Peyer's patch (tissue), 4 donors: ENCODE data around the gene DARS1. TPM values are rescaled to one million over a fixed set of nuclear protein-coding genes. Genes with fewer than 3 reads are reported as not detected.
A peak's percentile ranks its signal among the peaks of the same experiment; 100 is the strongest.

Source experiments
- DNase-seq, 3 donors: peaks; one replicate each; pipeline ENCODE4 v3.0.0-alpha.2; 2017 to 2019
- H3K27ac ChIP-seq, 4 donors: fragments of 200-600 bp; sonication (generic); one replicate each; pipeline ENCODE4 v1.5.1; 2016 to 2019
- H3K27me3 ChIP-seq, 2 donors: fragments of 200-600 bp; sonication (generic); one replicate each; pipeline ENCODE4 v1.5.1; 2019
- H3K36me3 ChIP-seq, 3 donors: fragments of 200-600 bp; sonication (generic); one replicate each; pipeline ENCODE4 v1.5.1; 2016 to 2019
- H3K4me1 ChIP-seq, 4 donors: fragments of 200-600 bp; sonication (generic); one replicate each; pipeline ENCODE4 v1.5.1; 2016 to 2019
- H3K4me3 ChIP-seq, 4 donors: fragments of 200-600 bp; sonication (generic); 1 replicate in 3 of 4; 2 replicates in 1 of 4; pipeline ENCODE4 v1.5.1; 2016 to 2019; ENCODE audit warnings: mild to moderate bottlenecking in 1 of 4
- H3K9me3 ChIP-seq, 4 donors: fragments of 200-600 bp; sonication (generic); one replicate each; pipeline ENCODE4 v1.5.1; 2016 to 2019; ENCODE audit warnings: mild to moderate bottlenecking in 1 of 4
- POLR2A ChIP-seq, 2 donors: fragments of 450-650 bp; IDR thresholded peaks; one replicate each; pipeline ENCODE4 v1.5.1; 2017; ENCODE audit warnings: antibody characterized with exemption in 2 of 2, mild to moderate bottlenecking in 2 of 2, moderate library complexity in 2 of 2
- total RNA-seq, 4 donors: library from RNA; depleted of rRNA; stranded (reverse); fragments of >200 nt; gene quantifications; one replicate each; pipeline ENCODE4 v1.1.0, GENCODE V29; 2016
- TF ChIP-seq, protein P1 (sequence below), 6 experiments: fragments of 450-650 bp in 4 of 6; fragments of 200-600 bp in 2 of 6; sonication (generic) in 1 of 6; IDR thresholded peaks; one replicate each; pipeline ENCODE4 v1.5.1; 2017 to 2019; ENCODE audit warnings: antibody characterized with exemption in 6 of 6, mild to moderate bottlenecking in 3 of 6, moderate library complexity in 1 of 6

Gene DARS1
- total RNA-seq, 4 donors from 2014 or later = 27.5 to 75.9 (median 30.6) TPM

GRCh38 chr2:135985826-135986393, 484 bp upstream of the DARS1 start:
- Histone ChIP-seq H3K4me1 (no peaks in the 10 kb centered on the region), H3K27me3 (no peaks in the 10 kb centered on the region), H3K4me3 (peak overlapping the region; percentile 83 to 99 (median 96)), H3K27ac (peak overlapping the region; percentile 96 to 97 (median 97)), H3K9me3 (no peaks in the 10 kb centered on the region), H3K36me3 (peaks cover 0 to 9% (median 0%) of the 10 kb centered on the region in 3 donors)
- TF ChIP-seq, protein P1, sequence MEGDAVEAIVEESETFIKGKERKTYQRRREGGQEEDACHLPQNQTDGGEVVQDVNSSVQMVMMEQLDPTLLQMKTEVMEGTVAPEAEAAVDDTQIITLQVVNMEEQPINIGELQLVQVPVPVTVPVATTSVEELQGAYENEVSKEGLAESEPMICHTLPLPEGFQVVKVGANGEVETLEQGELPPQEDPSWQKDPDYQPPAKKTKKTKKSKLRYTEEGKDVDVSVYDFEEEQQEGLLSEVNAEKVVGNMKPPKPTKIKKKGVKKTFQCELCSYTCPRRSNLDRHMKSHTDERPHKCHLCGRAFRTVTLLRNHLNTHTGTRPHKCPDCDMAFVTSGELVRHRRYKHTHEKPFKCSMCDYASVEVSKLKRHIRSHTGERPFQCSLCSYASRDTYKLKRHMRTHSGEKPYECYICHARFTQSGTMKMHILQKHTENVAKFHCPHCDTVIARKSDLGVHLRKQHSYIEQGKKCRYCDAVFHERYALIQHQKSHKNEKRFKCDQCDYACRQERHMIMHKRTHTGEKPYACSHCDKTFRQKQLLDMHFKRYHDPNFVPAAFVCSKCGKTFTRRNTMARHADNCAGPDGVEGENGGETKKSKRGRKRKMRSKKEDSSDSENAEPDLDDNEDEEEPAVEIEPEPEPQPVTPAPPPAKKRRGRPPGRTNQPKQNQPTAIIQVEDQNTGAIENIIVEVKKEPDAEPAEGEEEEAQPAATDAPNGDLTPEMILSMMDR (IDR thresholded peaks at IDR 0.05) = no peak
- TF ChIP-seq POLR2A (IDR thresholded peaks at IDR 0.05) = no peak
- DNase-seq = no peak

DNA sequence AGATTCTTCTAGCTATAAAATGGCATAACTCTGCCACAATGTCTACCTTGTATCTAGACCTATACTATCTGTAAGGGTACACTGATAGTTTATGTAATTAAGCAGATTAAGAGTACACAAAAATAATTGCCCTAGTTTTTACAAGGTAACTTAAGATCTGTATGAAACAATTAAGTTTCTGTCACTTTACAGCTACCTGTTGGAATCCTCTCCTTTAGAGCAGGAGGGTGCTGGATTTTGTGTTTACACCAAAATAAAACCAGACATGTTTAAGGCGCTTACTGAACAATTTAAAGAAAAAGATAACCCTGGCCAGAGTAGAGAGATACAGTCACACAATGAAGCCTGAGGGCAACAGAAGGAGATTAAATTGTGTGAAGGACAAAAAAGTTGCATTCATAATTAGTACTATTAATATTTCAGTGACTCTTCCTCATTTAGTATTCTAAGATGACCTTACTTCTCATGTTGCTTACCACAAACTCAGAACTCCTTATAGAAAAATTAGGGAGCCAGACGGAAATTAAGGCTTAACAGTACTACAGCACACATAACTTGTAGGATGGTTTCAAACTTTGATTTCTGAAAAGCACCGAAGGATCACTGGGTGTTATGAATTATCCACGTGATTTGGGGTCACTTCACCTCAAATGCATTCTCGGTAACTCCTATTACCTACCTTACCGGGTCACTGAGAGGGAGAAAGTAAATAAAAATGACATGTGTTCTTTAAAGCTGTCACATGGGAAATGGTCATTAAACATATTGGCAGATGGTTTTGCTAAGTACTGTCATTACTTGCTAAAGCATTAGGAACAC, 1.0 kb downstream of the DARS1 start:
- DNase-seq = no peak
- TF ChIP-seq, protein P1 (IDR thresholded peaks at IDR 0.05) = no peak
- no peak for TF ChIP-seq POLR2A (IDR thresholded peaks at IDR 0.05)
- peaks cover 0 to 9% (median 0%) of the 10 kb centered on the region in 3 donors for H3K36me3 ChIP-seq

GRCh38 chr2:135980434-135981079, 4.9 kb downstream of the DARS1 start:
- Histone ChIP-seq H3K36me3 (peaks cover 0 to 31% (median 0%) of the 10 kb centered on the region in 3 donors), H3K4me3 (no peak overlapping the region), H3K9me3 (no peaks in the 10 kb centered on the region), H3K27me3 (no peaks in the 10 kb centered on the region), H3K4me1 (no peaks in the 10 kb centered on the region), H3K27ac (no peak overlapping the region)
- no peak for TF ChIP-seq POLR2A (IDR thresholded peaks at IDR 0.05)
- TF ChIP-seq, protein P1 (IDR thresholded peaks at IDR 0.05) = no peak
- DNase-seq = no peak

More for the DNA sequence above, 1.0 kb downstream of the DARS1 start:
- H3K27ac ChIP-seq = peak overlapping the region; percentile 96 to 97 (median 97)
- no peaks in the 10 kb centered on the region for H3K4me1 ChIP-seq
- H3K27me3 ChIP-seq = no peaks in the 10 kb centered on the region
- H3K9me3 ChIP-seq = no peaks in the 10 kb centered on the region
- peak overlapping the region; percentile 83 to 99 (median 96) for H3K4me3 ChIP-seq

GRCh38 chr2:135975702-135976101, 9.7 kb downstream of the DARS1 start:
- Histone ChIP-seq H3K27me3 (no peaks in the 10 kb centered on the region), H3K27ac (no peak overlapping the region), H3K9me3 (no peaks in the 10 kb centered on the region), H3K4me3 (no peak overlapping the region), H3K36me3 (peaks cover 0 to 29% (median 0%) of the 10 kb centered on the region in 3 donors), H3K4me1 (no peaks in the 10 kb centered on the region)
- no peak for DNase-seq
- TF ChIP-seq, protein P1 (IDR thresholded peaks at IDR 0.05) = no peak
- TF ChIP-seq POLR2A (IDR thresholded peaks at IDR 0.05) = no peak

DNA sequence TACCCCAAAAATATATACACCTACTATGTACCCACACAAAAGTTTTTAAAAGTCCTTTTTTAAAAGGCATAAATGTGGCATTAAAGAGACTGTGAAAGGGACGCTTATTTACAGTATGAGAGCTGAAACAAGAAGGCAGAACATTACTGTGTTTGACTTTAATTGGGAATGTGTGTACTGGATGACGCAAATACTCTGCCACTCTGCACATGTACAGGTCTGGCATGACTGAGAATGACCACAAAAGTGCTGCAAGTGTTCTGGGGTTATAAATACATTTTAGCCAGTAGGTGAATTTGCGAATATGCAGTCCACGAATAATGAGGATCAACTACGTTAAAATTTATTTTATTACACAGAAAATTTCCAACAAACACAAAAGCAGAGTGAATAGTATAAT, 11.4 kb downstream of the DARS1 start:
- Histone ChIP-seq H3K36me3 (peaks cover 0 to 28% (median 0%) of the 10 kb centered on the region in 3 donors), H3K4me1 (no peaks in the 10 kb centered on the region), H3K27ac (no peak overlapping the region), H3K4me3 (no peak overlapping the region), H3K9me3 (no peaks in the 10 kb centered on the region), H3K27me3 (no peaks in the 10 kb centered on the region)
- DNase-seq = no peak
- TF ChIP-seq POLR2A (IDR thresholded peaks at IDR 0.05) = no peak
- TF ChIP-seq, protein P1 (IDR thresholded peaks at IDR 0.05) = no peak
